AG20443 (cell line): ENCODE measurements around the gene PLCB2.

Experiments used
- DNase-seq: peaks from one replicate; pipeline ENCODE4 v3.0.0; 2012; ENCODE audit warnings: low spot score, mixed read lengths

Gene PLCB2

GRCh38 chr15:40269604-40270003 is 38.1 kb downstream of the PLCB2 start:
- DNase-seq: no peak

GRCh38 chr15:40267670-40268069 is 40.1 kb downstream of the PLCB2 start:
- DNase-seq: no peak

- DNase-seq: peak; percentile 97
Measured at GRCh38 chr15:40266828-40267304, 40.9 kb downstream of the PLCB2 start.

GRCh38 chr15:40265875-40266274 is 41.9 kb downstream of the PLCB2 start:
- no peak for DNase-seq

GRCh38 chr15:40265355-40265754 is 42.4 kb downstream of the PLCB2 start:
- DNase-seq: no peak

- no peak for DNase-seq
Measured at GRCh38 chr15:40264321-40265153, 43.2 kb downstream of the PLCB2 start.

- DNase-seq: peak; percentile 70
Measured at GRCh38 chr15:40263024-40263754, 44.5 kb downstream of the PLCB2 start.

GRCh38 chr15:40259021-40259420 is 48.7 kb downstream of the PLCB2 start:
- DNase-seq: no peak

- DNase-seq: no peak
Measured at GRCh38 chr15:40258544-40258943, 49.2 kb downstream of the PLCB2 start.

GRCh38 chr15:40257656-40258450 is 49.9 kb downstream of the PLCB2 start:
- no peak for DNase-seq

- no peak for DNase-seq
Measured at GRCh38 chr15:40256638-40257235, 51.0 kb downstream of the PLCB2 start.

GRCh38 chr15:40255033-40255432 is 52.7 kb downstream of the PLCB2 start:
- no peak for DNase-seq

- DNase-seq: no peak
Measured at GRCh38 chr15:40254452-40254851, 53.3 kb downstream of the PLCB2 start.

- DNase-seq: no peak
Measured at GRCh38 chr15:40253167-40253790, 54.5 kb downstream of the PLCB2 start.

GRCh38 chr15:40252438-40253166 is 55.1 kb downstream of the PLCB2 start:
- DNase-seq: no peak

GRCh38 chr15:40252141-40252437 is 55.6 kb downstream of the PLCB2 start:
- no peak for DNase-seq

GRCh38 chr15:40251486-40252140 is 56.1 kb downstream of the PLCB2 start:
- no peak for DNase-seq

- DNase-seq: no peak
Measured at GRCh38 chr15:40250771-40251483, 56.8 kb downstream of the PLCB2 start.

GRCh38 chr15:40250304-40250656 is 57.5 kb downstream of the PLCB2 start:
- no peak for DNase-seq
